ENCODE results near the gene CUZD1. TPM values are rescaled to one million over a fixed set of nuclear protein-coding genes. Genes with fewer than 3 reads are reported as not detected.

Gene CUZD1
- polyA plus RNA-seq, 1 donor from 2014 or later: not detected

DNA sequence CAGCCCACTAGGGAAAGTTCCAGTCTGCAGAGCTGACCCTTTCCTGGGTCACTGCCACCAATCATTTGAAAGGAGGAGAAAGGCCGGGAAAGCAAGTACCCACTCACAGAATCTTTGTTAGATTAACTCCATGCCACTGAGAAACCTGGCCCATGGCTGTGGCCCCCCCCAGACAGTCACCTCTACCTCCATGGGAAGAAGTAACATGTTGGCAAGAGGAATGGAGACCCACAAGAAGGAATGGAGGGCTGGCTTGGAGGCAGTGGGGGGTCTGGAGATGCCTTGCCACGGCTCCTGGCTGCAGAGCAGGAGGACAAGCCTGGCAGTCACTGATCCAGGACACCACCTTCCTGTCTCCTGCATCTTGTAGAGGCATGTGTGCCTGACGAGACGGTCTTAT lies 32.9 kb downstream of the CUZD1 start:
- no peaks in the 10 kb centered on the region for H3K9me2 ChIP-seq (ENCODE audit: insufficient read depth, low read length)
- H2AFZ ChIP-seq (ENCODE audit: low read depth, low read length): no peak overlapping the region
- no peaks in the 10 kb centered on the region for H3K27me3 ChIP-seq (ENCODE audit: insufficient read depth, low read depth, low read length)
- no peak for TF ChIP-seq SMC3 (conservative IDR thresholded peaks at IDR 0.05; ENCODE audit: poor library complexity)
- H3K4me2 ChIP-seq (ENCODE audit: low read length): no peak overlapping the region
- no peak overlapping the region for H3K4me3 ChIP-seq (ENCODE audit: low read length)
- H3K9me3 ChIP-seq (ENCODE audit: low read length): no peaks in the 10 kb centered on the region
- H3F3A ChIP-seq (ENCODE audit: insufficient read depth, low read length, poor library complexity, severe bottlenecking): no peaks in the 10 kb centered on the region
- no peak overlapping the region for H3K9ac ChIP-seq (ENCODE audit: low read length)
- H3K79me2 ChIP-seq (replicated peaks; ENCODE audit: insufficient read depth, low read length): no peaks in the 10 kb centered on the region
- no peak overlapping the region for H3K27ac ChIP-seq (ENCODE audit: low read length)
- no peaks in the 10 kb centered on the region for H4K20me1 ChIP-seq (ENCODE audit: insufficient read depth)
- H3K36me3 ChIP-seq (ENCODE audit: insufficient read depth, low read length): no peaks in the 10 kb centered on the region

DNA sequence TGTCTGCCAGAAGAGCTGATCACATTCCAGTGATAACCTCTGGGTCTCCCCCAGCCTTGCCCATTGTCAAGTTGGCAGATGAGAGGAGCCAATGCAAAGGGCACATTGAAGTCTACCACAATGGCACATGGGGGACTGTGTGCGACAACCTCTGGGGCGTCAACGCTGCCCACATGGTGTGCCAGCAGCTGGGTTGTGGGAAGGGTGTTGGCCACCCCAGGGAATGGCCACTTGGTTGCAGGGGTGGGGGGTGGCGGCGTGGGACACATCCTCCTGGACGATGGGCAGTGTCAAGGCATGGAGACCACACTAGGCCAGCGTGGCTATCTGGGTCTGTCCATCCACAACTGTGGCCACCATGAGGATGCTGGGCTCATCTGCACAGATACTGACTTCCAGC lies 43.4 kb downstream of the CUZD1 start:
- H2AFZ ChIP-seq (ENCODE audit: low read depth, low read length): no peak overlapping the region
- H4K20me1 ChIP-seq (ENCODE audit: insufficient read depth): no peaks in the 10 kb centered on the region
- H3K9me2 ChIP-seq (ENCODE audit: insufficient read depth, low read length): no peaks in the 10 kb centered on the region
- no peaks in the 10 kb centered on the region for H3K79me2 ChIP-seq (replicated peaks; ENCODE audit: insufficient read depth, low read length)
- H3K27ac ChIP-seq (ENCODE audit: low read length): no peak overlapping the region
- no peak overlapping the region for H3K4me2 ChIP-seq (ENCODE audit: low read length)
- H3K36me3 ChIP-seq (ENCODE audit: insufficient read depth, low read length): no peaks in the 10 kb centered on the region
- no peak overlapping the region for H3K9ac ChIP-seq (ENCODE audit: low read length)
- H3F3A ChIP-seq (ENCODE audit: insufficient read depth, low read length, poor library complexity, severe bottlenecking): no peaks in the 10 kb centered on the region
- no peak overlapping the region for H3K4me3 ChIP-seq (ENCODE audit: low read length)
- no peaks in the 10 kb centered on the region for H3K27me3 ChIP-seq (ENCODE audit: insufficient read depth, low read depth, low read length)
- TF ChIP-seq POLR2AphosphoS5 (IDR thresholded peaks at IDR 0.05) (no peak), TAF1 (IDR thresholded peaks at IDR 0.05; ENCODE audit: low read depth) (no peak), EP300 (conservative IDR thresholded peaks at IDR 0.05; ENCODE audit: poor library complexity, severe bottlenecking) (no peak), SMC3 (conservative IDR thresholded peaks at IDR 0.05; ENCODE audit: poor library complexity) (no peak), RAD21 (conservative IDR thresholded peaks at IDR 0.05) (no peak), EZH2 (IDR thresholded peaks at IDR 0.05; ENCODE audit: borderline replicate concordance, insufficient read depth, low read length, poor library complexity, severe bottlenecking) (no peak), MXI1 (conservative IDR thresholded peaks at IDR 0.05; ENCODE audit: poor library complexity, severe bottlenecking) (no peak), REST (IDR thresholded peaks at IDR 0.05; ENCODE audit: borderline replicate concordance) (no peak), CTCF (IDR thresholded peaks at IDR 0.05; ENCODE audit: poor library complexity, severe bottlenecking) (no peak)
- no peaks in the 10 kb centered on the region for H3K9me3 ChIP-seq (ENCODE audit: low read length)

DNA sequence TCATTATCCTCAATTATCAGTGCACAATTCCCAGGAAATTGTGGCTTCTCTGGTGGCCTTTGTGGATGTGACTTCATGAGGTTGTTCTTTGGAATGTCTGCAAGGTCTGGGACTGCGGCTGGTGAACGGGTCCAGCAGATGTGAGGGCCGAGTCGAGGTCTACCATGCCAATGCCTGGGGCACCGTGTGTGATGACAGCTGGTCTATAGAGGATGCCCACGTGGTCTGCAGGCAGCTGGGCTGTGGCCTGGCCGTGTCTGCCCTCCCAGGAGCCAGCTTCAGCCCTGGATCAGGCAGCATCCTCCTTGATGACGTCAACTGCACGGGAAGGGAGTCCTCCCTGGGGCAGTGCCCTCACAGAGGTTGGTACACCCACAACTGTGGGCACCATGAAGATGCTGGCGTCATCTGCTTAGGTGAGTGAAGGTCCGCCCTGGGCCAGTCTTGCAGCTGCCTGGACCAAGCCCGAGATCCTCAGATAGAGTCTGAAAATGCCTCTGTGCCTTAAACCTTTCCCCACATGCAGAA lies 46.9 kb downstream of the CUZD1 start:
- Histone ChIP-seq H3K36me3 (ENCODE audit: insufficient read depth, low read length) (no peaks in the 10 kb centered on the region), H4K20me1 (ENCODE audit: insufficient read depth) (no peaks in the 10 kb centered on the region), H3K27ac (ENCODE audit: low read length) (no peak overlapping the region), H3K9me3 (ENCODE audit: low read length) (no peaks in the 10 kb centered on the region), H2AFZ (ENCODE audit: low read depth, low read length) (no peak overlapping the region), H3K27me3 (ENCODE audit: insufficient read depth, low read depth, low read length) (no peaks in the 10 kb centered on the region), H3K4me2 (ENCODE audit: low read length) (no peak overlapping the region), H3K9ac (ENCODE audit: low read length) (no peak overlapping the region), H3K9me2 (ENCODE audit: insufficient read depth, low read length) (no peaks in the 10 kb centered on the region), H3F3A (ENCODE audit: insufficient read depth, low read length, poor library complexity, severe bottlenecking) (no peaks in the 10 kb centered on the region), H3K4me3 (ENCODE audit: low read length) (no peak overlapping the region), H3K79me2 (replicated peaks; ENCODE audit: insufficient read depth, low read length) (no peaks in the 10 kb centered on the region)
- TF ChIP-seq TAF1 (IDR thresholded peaks at IDR 0.05; ENCODE audit: low read depth): no peak
- TF ChIP-seq RAD21 (conservative IDR thresholded peaks at IDR 0.05): no peak
- TF ChIP-seq MXI1 (conservative IDR thresholded peaks at IDR 0.05; ENCODE audit: poor library complexity, severe bottlenecking): no peak
- TF ChIP-seq SMC3 (conservative IDR thresholded peaks at IDR 0.05; ENCODE audit: poor library complexity): no peak
- TF ChIP-seq REST (IDR thresholded peaks at IDR 0.05; ENCODE audit: borderline replicate concordance): no peak
- no peak for TF ChIP-seq POLR2AphosphoS5 (IDR thresholded peaks at IDR 0.05)
- TF ChIP-seq EZH2 (IDR thresholded peaks at IDR 0.05; ENCODE audit: borderline replicate concordance, insufficient read depth, low read length, poor library complexity, severe bottlenecking): no peak
- no peak for TF ChIP-seq CTCF (IDR thresholded peaks at IDR 0.05; ENCODE audit: poor library complexity, severe bottlenecking)
- no peak for TF ChIP-seq EP300 (conservative IDR thresholded peaks at IDR 0.05; ENCODE audit: poor library complexity, severe bottlenecking)

Measured in neural cell (in vitro differentiated cells).